CD4-positive, alpha-beta T cell treated with Interleukin-6 at 100 ng/mL for 8 hours (primary cell): Measurements from ENCODE around the gene WSB2.
A peak's percentile ranks its signal among the peaks of the same experiment; 100 is the strongest.
"Not testable (repeated sequence)": the region's sequence is repeated elsewhere in the genome, so short reads cannot be mapped to it uniquely, and the experiment has no call there.

Experiments
- DNase-seq: peaks from one replicate; pipeline ENCODE4 v3.0.0-alpha.2; 2020; ENCODE audit warnings: mixed read lengths, low spot score

Gene WSB2

GRCh38 chr12:118034429-118035189 lies 26.4 kb downstream of the WSB2 start:
- DNase-seq, result no peak

DNA sequence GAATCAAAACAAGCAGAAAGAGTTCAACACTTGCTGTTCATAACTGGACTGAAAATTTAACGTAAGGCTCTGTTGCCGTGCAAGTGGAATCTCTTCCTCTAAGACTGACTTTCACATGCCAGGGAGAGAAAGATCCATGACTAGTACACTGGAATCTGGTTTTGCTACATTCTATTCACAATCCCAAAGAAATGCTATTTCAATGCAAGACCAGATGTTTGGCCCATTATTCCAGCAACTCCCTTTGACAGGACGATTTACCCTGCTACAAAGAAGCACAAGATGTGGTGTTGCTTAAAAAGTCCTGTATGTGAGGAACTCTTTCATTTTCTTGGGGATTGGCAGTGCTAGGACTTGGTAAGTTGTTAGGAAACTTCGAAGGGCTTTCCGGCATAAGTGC lies 27.1 kb downstream of the WSB2 start:
- DNase-seq, result no peak

GRCh38 chr12:118033323-118033722 lies 27.7 kb downstream of the WSB2 start:
- no peak for DNase-seq

GRCh38 chr12:118032188-118032587 lies 28.8 kb downstream of the WSB2 start:
- no peak for DNase-seq

DNA sequence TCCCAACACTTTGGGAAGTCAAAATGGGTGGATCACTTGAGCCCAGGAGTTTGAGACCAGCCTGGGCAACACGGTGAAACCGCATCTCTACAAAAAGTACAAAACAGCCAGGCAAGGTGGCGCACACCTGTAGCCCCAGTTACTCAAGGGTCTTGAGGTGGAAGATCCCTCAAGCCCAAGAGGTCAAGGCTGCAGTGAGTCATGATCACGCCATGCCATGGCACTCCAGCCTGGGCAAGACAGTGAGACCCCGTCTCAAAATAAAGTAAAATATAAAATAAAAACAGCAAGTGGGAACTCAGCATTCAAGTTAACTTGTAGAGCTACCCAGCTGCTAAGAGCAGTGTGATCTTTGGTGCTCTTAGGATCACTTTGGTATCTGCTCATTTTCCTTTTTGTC lies 31.8 kb downstream of the WSB2 start:
- DNase-seq, result no peak

DNA sequence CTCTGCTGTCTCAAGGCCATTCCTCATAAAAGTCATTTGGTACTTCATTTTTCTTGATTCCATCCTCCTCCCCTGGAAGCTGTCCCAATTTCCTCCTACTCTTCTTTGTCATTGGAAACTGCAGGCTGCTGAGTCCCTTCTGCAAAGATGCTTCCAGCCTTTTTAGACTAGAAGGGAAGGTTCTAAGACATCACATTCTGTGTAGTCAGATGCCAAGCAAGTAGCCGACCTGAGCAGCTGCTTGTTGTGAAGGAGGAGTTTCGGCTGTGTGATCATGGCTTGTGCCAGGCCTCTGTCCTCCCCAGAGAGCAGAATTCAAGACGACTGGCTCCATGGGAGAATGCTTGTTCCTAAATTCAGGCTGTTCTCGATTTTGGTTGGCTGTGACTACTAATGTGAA lies 35.8 kb downstream of the WSB2 start:
- DNase-seq, result no peak

GRCh38 chr12:118023301-118023860 lies 37.6 kb downstream of the WSB2 start:
- no peak for DNase-seq

DNA sequence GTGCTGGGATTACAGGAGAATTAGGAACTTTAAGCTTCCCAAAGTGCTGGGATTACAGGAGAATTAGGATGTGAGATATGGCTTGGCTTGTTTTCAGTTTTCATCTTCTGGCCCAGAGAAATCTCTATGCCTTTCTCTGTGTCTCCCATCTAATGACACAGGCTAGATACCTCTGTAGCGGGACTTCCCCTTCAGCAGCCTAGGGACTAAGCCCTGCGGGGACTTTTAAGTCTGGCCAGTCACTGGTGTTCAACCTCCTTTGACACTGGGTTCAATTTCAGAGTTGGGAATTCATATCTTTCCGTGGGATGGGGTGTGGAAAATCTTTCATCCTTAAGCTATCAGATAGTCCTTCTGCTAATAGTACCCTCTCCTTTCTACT lies 38.3 kb downstream of the WSB2 start:
- DNase-seq, result no peak

DNA sequence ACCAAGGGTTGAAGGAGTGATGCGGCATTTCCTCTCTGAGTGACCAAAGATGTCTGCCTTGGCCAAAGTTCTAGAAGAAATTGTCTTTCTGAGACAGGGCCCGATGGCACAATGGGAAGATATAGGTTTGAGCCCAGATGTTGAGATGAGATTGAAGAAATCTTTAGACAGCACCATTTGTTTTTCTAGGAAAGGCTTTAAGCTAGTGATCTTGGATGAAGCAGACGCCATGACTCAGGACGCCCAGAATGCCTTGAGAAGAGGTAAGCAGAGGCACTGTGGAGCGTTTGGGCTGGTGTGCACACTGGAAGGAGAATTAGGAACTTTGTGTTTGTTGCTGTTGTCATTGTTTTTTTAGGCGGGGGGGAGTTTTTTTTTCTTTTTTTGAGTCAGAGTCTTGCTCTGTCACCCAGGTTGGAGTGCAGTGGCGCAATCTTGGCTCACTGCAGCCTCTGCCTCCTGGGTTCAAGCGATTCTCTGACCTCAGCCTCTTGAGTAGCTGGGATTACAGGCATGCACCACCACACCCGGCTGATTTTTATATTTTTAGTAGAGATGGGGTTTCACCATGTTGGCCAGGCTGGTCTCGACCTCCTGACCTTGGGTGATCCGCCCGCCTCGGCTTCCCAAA lies 38.8 kb downstream of the WSB2 start:
- not testable (repeated sequence) for DNase-seq

- DNase-seq, result no peak
These were observed 40.9 kb downstream of the WSB2 start for GRCh38 chr12:118020036-118020435.

- DNase-seq, result no peak
These were observed 43.1 kb downstream of the WSB2 start for GRCh38 chr12:118017926-118018325.

DNA sequence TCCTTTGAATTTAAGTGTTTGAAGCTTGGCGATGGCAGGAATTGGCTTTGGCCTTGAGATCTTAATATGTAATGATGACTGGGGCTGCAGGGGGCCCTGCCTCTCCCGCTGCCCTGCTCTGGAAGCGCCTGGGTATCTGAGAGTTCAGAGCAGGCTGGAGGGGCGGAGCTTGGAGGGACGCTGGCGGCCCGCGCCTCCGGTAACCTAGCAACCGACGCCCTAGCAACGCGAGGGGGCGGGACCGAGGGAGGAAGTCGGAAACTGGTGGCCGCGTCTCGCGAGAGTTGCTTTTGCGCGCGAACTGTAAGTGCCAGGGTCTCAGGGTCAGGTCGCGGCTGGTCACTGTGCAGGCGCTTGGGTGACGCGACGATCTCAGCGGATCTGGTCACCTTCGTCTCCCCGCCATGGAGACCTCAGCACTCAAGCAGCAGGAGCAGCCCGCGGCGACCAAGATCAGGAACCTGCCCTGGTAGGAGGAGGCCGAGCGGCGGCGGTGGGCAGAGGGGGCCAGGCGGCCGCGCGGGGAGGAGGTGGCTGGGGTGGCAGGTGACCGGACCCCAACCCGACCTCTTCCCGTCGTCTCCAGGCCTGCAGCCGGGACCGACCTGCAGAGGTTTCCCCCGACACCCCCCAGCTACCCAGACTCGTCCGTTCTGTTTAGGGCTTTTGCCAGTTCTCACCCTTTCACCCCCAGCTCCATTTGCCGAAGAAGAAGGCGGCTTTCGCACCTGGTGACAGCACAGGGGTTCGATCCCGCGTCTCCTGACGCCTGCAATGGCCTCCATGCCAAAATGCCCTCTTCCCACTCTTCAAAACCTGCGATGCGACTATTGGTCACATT lies 44.3 kb downstream of the WSB2 start, which contains the start of gene RFC5:
Gene RFC5, plus strand, starts transcription at position 280 of the 841 bp plus-strand sequence. Its CDS starts 125 bp downstream, at position 405.
- DNase-seq, result peak; percentile 97

GRCh38 chr12:118015944-118016343 lies 45.0 kb downstream of the WSB2 start:
- DNase-seq, result no peak

DNA sequence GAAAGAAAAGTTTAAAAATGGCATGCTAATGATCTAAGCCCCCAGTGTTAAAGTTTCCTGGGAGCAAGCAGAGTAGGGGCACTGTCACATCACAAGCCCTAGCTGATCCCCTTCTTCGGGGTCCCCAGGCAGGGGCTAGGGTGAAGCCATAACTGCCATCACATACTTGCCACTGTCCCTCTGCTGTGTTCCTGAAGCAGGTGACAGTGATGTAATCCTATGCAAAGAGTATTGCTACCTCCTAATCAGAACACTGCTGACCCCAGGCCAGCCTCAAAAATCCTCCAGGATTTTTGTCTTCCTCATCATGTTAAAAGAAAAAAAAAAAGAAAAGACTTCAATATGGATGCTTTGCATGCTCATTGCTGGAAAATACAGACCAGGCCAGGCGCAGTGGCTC lies 45.7 kb downstream of the WSB2 start:
- DNase-seq, result no peak

DNA sequence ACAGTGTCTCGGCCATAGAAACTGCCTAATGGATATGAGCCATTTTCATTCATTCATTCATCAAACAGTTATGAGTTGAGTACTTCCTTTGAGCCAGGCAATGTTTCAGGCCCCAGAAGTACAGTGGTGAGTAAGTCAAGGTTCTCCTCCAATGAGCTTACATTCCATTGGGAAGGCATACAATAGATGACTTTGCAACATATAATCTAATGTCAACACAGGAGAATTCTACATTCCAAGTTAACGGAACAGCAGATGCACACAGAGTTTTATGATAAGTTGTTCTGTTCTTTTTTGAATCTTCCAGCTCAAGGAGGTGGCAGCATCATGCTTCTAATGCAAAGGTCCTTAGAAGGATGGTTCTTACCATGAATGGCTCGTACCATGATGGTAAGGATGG lies 47.7 kb downstream of the WSB2 start:
- no peak for DNase-seq

DNA sequence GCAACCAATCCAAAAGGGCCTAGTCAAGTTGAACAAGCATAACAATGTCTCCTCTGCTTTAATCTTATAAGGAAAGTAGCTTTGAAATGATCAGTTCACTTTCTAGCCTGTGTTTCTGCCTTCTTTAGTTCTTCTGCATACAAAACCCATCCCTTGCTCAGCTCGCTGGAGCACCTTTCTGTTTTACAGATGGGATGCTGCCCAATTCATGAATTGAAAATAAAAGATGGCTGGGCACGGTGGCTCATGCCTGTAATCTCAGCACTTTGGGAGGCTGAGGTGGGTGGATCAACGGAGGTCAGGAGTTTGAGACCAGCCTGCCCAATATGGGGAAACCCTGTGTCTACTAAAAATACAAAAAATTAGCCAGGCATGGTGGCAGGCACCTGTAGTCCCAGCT lies 49.0 kb downstream of the WSB2 start:
- no peak for DNase-seq

DNA sequence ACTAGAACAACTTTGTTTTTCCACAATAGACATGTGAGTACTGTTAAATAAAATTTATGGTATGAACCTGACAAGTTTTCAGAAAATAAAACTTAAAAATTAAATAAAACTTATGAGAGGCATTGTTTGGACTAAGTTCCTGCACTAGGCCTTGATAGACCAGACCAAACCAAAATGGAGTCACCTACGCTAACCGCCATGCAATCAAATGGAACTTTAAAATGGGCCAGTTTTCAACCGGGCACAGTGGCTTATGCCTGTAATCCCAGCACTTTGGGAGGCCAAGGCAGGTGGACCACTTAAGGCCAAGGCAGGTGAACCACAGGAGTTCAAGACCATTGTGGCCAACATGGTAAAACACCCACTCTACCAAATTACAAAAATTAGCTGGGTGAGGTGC lies 49.6 kb downstream of the WSB2 start:
- DNase-seq, result no peak

DNA sequence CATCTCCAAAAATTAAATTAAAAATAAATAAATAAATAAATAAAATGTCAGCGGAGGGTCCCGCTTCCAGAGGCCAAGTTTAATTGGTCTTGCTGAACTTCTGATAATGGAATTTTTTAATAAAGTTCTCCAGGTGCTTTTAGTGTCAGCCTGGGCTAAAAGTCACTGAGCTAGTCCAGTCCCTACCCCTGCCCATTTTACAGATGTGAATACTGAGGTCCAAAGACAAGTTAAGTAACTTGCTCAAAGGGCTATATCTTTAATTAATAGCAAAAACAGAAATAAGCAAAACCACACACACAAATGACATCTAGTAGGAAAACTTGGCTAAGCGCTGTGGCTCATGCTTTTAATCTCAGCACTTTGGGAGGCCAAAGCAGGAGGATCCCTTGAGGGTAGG lies 50.1 kb downstream of the WSB2 start:
- no peak for DNase-seq

- DNase-seq, result not testable (repeated sequence)
These were observed 61.2 kb downstream of the WSB2 start for GRCh38 chr12:117999806-118000205.

- DNase-seq, result no peak
These were observed 62.3 kb downstream of the WSB2 start for GRCh38 chr12:117998719-117999118.

GRCh38 chr12:117994551-117995438 lies 66.2 kb downstream of the WSB2 start:
- no peak for DNase-seq
